NCI-H526 treated with DMSO at 0.1 percent for 48 hours (cell line): Measurements from ENCODE around the gene PTCSC3.
"Not testable (repeated sequence)": the region's sequence is repeated elsewhere in the genome, so short reads cannot be mapped to it uniquely, and the experiment has no call there.

Experiments used
- DNase-seq: peaks from one replicate; lab custom pipeline; 2025; lab: John Stamatoyannopoulos, UW

PTCSC3 gene

DNA sequence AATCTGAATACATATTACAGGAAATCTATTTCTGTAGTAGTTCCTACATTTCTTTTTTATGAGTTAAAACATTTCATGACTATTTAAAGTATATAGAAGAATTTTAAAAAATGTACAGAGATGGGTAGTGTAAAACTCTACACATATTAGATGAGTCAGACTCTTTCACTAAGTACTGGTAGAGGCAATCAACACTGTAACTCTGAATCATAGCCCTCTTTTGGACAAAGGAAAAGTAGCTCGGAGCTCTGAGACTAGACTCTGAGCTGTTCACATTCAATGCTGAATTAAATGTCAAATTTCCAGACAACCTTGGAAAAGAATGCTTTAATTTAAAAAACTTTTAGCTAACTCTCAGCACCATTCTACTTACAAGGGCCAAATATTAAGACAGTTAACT is 3.4 kb downstream of the PTCSC3 start:
- no peak for DNase-seq

DNA sequence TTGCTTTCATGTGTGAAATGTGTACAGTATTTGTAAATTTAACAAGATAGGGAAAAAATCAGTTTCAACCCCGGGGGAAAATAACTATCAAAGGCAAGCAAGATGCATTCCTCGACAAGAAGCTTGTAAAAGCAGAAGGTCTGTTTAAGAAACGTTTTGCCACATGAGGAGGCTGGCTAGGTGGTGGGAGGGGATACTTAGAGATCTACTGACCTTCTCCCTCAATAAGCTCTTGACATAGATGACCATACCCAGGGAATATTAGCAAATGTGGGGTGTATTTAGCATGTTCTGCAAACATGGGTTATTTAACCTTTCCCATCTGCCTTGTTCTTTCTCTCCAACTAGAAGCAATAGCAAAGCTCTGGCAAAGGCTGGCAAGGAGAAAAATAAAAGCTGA is 4.9 kb downstream of the PTCSC3 start:
- DNase-seq = no peak

DNA sequence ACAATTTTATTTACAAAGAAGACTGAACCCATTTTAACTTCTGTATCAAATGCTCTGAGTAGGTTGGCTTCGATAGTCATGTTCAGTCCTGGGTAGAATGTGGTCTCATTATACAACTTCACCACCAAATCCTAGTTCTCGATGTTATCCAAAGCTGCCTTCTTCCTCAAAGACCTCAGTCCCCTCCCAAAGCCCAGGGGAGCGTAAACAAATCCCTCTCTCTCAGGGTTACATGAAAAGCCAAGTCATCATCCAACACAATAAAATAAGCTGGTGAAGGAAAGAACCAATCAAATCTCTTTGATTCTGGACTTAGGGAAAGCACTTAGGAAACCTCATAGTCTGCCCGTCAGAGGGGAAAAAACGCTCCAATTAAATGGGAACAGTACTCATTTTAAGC is 9.1 kb downstream of the PTCSC3 start:
- DNase-seq = no peak

DNA sequence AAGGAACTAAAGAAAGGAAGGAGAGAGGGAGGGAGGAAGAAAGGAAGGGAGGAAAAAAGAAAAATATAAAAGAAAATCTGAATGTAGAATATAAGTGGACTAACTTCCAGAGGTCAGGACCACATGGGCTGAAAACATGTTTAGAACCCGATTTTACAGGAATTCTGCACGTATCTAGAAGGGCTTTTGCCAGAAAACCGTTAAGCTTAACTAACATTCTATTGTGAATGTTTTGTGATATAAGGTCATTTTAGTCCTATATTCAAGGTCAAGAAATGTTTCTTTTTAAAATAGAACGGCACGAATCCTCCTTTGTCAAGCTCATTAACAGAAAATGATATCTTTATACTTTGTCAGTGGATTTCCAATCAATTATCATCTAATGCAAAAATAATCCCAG is 13.1 kb downstream of the PTCSC3 start:
- no peak for DNase-seq

DNA sequence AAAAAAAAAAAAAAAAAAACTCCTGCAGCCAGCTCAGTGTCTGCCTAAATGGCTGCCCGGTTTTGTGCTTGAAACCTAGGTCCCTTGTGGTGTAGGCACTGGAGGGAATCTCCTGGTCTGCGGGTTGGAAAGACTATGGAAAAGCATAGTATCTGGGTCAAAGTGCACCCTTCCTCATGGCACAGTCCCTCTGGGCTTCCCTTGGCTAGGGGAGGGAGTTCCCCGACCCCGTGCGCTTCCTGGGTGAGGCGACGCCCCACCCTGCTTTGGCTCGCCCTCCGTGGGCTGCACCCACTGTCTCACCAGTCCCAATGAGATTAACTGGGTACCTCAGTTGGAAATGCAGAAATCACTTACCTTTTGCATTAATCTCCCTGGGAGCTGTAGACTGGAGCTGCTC is 14.3 kb downstream of the PTCSC3 start:
- no peak for DNase-seq

DNA sequence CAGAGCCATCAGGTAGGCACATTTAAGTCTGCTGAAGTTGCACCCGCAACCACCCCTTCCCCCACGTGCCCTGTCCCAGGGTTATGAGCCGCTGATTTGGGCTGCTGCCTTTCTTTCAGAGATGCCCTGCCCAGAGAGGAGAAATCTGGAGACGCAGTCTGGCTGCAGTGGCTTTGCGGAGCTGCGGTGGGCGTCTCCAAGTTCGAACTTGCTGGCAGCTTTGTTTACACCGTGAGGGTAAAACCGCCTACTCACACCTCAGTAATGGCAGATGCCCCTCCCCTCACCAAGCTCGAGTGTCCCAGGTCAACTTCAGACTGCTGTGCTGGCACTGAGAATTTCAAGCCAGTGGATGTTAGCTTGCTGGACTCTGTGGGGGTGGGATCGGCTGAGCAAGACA is 14.7 kb downstream of the PTCSC3 start:
- no peak for DNase-seq

DNA sequence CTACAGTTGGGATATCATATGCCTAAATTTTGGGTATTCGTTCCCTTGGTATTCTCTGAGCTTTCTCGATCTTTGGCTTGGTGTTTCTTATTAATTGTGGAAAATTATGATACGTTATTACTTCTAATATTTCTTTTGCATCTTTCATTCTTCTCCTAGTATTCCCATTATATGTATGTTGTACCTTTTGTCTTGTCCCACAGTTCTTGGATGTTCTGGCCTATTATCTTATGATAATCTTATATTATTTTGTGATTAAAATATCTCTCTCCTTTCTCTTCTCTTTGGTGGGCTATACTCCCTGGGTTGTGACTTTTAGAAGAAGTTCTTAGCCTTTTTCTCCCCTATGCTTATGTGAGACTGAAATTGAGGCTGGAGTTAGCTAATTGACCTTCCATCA is 25.2 kb downstream of the PTCSC3 start:
- no peak for DNase-seq

DNA sequence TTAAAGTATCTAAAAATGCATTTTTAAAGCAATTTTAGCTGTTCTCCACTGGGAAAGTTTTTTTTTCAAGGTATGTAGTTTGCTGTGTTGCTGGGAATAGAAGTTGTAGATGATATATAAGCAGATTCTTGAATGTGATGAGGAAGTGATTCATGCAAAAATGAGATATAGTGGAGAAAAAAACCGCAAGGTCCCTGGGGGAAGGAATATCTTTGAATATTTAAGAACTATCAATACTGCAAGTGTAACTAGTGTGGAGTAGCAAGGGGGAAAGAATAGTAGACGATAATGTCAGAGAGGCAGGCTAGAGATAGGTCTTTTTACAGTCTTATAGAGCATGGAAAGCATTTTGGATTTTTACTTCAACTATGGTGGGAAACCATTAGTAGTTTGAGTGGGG is 42.5 kb downstream of the PTCSC3 start:
- no peak for DNase-seq

DNA sequence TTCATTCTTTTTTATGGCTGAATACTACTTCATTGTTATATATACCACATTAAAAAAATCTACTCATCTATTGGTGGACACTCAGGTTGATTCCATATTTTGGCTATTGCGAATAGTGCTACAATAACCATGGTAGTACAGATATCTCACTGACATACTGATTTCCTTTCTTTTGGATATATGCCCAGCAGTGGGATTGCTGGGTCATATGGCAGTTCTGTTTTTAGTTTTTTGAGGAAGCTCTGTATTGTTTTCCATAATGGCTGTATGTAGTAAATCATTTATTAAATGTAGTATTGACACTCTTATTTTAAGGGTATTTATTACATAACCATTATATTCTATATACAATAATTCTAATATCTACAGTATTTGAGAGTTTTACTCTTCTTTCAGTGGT is 43.7 kb downstream of the PTCSC3 start:
- DNase-seq = no peak

DNA sequence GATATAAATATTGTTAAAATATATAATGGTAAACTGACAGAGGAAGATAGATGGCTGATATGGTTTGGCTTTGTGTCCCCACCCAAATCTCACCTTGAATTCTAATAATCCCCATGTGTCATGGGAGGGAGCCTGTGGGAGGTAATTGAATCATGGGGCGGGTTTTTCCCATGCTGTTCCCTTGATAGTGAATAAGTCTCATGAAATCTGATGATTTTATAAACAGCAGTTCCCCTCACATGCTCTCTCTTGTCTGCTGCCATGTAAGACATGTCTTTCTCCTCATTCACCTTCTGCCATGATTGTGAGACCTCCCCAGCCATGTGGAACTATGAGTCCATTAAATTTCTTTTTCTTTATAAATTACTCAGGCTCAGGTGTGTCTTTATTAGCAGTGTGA is 46.3 kb downstream of the PTCSC3 start:
- DNase-seq = no peak

DNA sequence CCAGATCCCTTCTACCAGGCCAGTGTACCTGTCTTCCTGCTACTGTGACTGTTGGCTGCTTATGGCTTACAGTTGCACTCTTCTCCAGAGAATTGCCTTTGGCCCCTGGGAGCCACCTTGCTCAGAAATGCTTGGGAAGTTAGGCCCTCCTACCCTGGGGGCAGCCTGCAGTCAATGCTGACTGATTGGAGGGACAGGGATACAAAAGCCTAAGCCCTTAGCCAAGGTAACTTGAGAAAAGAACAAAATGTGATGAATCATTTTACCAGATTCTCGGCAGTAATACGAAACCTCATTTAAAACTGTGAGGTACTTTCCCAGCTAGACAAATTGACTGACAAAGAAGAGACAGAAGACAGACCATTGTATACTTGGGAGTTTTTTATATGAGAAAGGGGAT is 47.3 kb downstream of the PTCSC3 start:
- no peak for DNase-seq

DNA sequence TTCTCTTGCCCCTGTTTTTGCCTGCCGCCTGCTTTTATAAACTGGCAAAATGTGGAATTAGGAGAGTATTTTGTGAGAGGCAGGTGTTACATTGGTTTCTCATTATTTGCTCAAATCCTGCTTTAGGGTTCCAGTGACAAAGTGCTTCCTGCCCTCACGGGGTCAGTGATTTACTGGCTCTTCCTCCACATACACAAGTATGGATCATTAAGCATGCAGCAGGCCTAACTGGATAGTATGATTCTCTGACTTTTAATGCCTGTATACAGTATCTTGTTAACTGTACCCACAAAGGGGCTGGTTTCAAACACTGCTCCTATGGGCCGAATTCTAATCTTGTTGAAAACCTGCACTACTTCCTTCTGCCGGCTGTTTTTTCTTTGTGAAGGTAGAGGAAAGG is 63.2 kb downstream of the PTCSC3 start:
- DNase-seq = no peak

DNA sequence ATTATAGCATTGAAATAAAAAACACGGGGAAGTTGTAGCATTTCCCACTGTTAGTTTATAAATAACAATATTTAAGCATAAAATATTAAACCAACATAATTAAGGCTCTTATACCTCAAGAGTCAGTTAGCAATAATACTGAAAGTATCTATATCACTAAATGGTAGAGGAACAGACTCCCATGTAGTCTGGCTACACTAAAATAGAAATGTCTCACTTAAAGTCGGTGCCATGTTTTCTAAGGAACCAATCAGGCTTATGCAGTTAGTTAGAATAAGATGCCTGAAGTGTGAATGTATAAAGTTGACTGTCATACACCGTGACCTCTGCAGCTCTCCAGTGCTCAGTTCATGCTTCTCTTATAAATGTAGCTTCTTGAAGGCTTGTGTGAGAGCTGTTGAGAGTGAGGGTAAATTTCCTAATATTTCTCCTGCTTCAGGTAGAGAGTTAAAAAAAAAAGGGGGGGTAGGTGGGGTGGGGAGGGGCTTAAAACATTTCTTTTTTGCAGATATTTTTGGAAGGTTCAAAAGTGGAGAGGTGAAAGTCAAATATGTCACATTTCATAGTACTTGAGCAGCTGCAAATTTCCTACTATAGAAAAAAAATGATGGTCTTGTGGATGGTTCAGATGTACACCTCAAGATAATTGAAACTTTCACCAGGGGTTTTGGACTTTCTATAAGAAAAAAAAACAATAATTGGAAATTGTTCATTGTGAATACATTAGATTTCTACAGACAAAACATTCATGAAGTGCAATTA is 64.5 kb downstream of the PTCSC3 start:
- DNase-seq = no peak

DNA sequence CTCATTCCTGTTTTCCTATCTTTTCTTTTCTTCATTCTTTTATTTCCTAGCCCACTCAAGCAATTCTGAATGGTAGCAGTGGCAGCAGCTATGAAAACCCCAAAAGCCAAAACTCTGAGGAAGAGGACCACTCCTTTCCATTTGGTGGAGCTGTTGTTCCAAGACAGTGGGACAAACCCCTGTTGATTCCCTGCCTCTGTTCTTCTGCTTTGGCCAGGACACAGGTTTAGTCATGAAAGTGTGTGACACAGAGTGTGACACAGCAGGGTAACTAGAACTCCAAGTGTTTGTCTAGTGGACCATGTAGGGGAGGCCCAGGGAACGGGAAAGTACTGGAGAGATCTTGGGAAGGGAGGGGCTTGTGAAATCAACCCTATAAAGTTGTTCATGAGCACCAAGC is 71.1 kb downstream of the PTCSC3 start:
- no peak for DNase-seq

DNA sequence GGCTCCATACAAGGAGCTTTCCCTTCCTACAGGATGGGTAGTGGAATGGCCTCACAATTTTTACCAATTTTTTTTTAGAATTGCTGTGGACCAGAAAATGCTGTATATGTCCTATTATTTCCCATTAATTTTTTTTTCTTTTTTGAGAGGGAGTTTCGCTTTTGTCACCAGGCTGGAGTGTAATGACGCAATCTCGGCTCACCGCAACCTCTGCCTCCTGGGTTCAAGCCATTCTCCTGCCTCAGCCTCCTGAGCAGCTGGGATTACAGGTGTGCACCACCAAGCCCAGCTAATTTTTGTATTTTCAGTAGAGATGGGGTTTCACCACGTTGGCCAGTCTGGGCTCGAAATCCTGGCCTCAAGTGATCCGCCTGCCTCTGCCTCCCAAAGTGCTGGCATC is 72.3 kb downstream of the PTCSC3 start:
- not testable (repeated sequence) for DNase-seq

DNA sequence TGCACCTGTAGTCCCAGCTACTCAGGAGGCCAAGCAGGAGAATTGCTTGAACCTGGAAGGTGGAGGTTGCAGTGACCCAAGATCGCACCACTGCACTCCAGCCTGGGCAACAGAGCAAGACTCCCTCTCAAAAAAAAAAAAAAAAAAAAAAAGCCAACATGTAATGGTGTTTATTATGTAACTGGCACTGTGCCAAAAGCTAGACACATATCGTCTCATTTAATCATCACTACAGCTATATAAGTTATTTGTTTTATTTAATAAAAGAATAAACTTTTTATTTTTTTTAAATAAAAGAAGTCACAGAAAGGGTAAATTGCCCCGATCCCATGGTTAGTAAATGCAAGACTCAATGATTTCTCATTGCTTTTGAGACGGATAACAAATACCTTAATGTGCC is 76.9 kb downstream of the PTCSC3 start:
- DNase-seq = no peak

DNA sequence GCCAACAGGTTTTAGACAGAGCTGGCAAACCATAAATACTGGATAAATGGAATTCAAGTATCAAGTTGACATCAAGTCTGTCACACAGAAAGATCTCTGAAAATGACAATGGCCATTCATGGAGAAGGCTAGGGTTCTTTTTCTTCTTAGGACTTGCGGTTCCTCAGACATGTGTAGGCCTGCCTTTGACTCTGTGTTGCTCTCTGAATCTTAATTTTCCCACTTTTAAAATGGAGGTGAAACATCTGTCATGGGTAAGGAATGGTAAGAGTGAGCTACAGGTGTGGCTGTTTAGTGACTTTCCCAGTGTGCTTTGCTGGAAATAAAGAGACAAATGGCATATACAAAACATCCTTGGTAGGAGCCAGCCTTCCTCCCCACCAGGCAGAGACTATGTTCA is 79.2 kb downstream of the PTCSC3 start:
- DNase-seq = no peak

DNA sequence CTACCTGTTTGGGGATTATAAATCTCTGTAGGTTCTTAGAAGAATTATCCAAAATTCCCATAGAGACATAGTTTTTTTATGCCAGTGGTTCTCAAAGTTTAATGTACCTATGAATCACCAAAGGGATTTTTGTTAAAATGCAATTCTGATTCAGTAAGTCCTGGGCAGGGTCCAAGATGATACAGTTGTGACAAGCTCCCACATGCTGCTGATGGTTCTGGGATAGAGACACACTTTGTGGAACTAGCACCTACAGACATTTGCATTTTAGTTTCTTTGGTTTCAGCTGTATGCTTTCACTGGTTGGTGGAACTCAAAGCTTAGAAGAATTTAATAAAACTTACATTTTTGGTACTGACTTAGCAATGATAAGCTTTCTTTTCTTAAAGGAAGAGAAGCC is 80.4 kb downstream of the PTCSC3 start:
- DNase-seq = no peak

DNA sequence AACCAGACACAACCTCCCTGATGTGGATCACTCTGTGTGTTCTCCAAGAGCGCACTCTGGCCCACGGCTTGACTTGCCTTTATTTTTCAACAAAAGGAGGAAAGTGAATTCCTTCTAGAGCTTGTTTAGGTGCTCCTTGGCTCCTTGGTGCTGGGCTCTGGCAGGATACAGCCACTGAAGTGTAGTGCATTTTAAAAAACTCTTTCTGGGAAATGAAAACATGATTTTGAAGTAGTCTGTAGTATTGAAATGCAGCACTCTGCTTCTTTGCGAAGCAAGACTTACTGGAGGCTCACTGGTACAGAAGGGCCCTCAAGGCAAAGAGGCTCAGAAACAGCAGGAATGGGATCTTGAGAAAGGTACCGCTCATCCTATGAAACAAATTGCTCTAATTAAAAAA is 81.6 kb downstream of the PTCSC3 start:
- no peak for DNase-seq

DNA sequence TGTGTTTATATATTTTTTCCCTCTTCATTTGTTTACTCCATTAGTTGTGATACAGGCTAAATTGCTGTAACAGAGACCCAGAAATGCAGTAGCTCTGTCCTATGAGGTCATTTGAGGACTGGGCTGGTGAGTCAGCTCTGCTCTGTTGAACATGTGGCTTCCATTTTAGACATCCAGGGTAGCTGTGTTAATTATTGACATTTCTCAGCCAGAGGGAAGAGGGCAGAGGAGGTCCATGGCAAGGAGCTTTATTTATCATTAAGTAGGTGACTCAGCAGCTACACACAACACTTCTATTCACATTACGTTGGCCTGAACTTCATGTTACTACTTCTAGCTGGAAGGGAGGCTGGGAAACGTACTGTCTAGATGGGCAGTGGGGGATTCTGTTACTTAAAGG is 85.4 kb downstream of the PTCSC3 start:
- DNase-seq = no peak

DNA sequence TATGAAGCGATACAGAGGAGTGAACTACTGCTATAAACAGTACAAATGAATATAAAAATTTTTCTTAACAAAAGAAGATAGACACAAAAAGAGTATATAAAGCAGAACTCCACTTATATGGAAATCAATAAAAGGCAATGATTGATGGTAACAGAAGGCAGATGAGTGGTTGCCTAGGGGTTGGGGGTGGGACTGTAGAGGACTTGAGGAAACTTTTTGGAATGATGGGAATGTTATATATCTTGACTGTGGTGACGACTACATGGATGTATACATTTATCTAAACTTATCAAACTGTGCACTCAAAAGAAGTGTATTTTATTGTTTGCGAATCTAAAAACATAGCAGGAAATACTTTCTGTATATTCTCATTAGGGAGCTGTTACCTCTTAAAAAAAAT is 89.1 kb downstream of the PTCSC3 start:
- no peak for DNase-seq

DNA sequence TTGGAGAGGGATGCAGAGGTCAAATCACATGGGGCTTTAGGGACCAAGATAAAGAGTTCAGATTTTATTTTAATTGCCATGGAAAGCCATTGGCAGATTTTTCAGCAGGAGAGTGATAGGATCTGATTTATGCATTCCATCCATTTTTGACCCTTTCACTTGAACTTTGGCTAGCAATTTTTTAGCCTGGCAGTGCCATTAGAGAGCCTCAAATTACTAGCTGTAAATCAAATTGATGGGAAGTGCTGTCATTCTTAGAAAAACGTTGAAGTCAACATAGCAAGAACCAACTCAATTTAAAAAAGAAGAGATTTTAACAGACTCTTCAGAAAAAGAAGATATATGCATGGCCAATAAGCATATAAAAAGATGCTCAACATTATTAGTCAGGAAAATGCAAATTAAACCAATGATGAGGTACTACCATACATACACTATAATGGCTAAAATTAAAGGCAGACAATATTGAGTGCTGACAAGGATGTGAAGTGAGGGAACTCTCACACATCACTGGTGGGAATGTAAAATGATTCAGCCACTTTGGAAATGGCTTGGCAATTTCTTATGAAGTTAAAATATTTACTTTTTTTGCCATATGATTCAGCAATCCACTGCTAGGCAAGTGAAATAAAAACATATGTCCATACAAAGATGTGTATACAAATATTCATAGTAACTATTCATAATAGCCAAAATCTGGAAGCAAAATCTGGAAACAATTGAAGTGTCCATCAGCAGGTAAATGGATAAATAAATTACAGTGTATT is 89.7 kb downstream of the PTCSC3 start:
- DNase-seq = no peak

DNA sequence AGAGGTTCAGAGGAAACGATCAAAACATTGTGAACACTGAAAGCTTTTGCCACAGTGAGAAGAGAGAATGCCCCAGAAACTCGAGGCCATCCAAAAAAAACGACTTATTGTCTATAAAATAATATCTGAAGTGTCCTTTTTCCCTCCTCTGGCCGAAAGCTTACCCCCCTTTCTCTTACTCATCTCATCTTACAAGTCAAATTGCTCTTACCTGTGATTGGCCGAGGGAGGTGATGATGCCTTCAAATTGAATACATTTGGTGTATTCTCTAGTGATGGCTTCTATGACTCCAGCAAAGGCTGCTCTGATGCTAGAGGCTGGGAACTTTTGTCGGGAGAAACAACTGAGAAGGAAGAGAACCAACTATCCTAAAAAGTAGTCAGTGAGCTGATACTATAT is 90.7 kb downstream of the PTCSC3 start:
- no peak for DNase-seq
